Measurements from ENCODE around the gene FOCAD.

Gene FOCAD

GRCh38 chr9:20729523-20729922 lies 45.5 kb downstream of the FOCAD start:
- DNase-seq: no peak
- H3K36me3 Mint-ChIP-seq: peaks cover 2 to 16% of the 10 kb centered on the region in 2 donors
- ATAC-seq (replicated peaks): no peak

GRCh38 chr9:20732118-20732517 lies 48.1 kb downstream of the FOCAD start:
- peaks cover 5 to 19% of the 10 kb centered on the region in 2 donors for H3K36me3 Mint-ChIP-seq
- H3K4me3 Mint-ChIP-seq: no peak overlapping the region
- ATAC-seq (replicated peaks): no peak
- H3K9me3 Mint-ChIP-seq: no peaks in the 10 kb centered on the region
- no peak for DNase-seq
- H3K27ac Mint-ChIP-seq: no peak overlapping the region
- no peaks in the 10 kb centered on the region for H3K4me1 Mint-ChIP-seq
- H3K27me3 Mint-ChIP-seq: no peaks in the 10 kb centered on the region

More at GRCh38 chr9:20729523-20729922, 45.5 kb downstream of the FOCAD start:
- Mint-ChIP-seq H3K27ac (no peak overlapping the region), H3K4me3 (no peak overlapping the region), H3K9me3 (no peaks in the 10 kb centered on the region), H3K27me3 (no peaks in the 10 kb centered on the region), H3K4me1 (peaks cover 7 to 11% of the 10 kb centered on the region in 2 donors)

GRCh38 chr9:20734275-20734674 lies 50.2 kb downstream of the FOCAD start:
- Mint-ChIP-seq H3K27me3 (no peaks in the 10 kb centered on the region), H3K9me3 (no peaks in the 10 kb centered on the region), H3K4me3 (no peak overlapping the region), H3K4me1 (no peaks in the 10 kb centered on the region), H3K27ac (no peak overlapping the region), H3K36me3 (peaks cover 9 to 18% of the 10 kb centered on the region in 2 donors)
- ATAC-seq (replicated peaks) (no peak), DNase-seq (no peak)

GRCh38 chr9:20740304-20740703 lies 56.2 kb downstream of the FOCAD start:
- DNase-seq: no peak
- H3K36me3 Mint-ChIP-seq: peaks cover 11 to 14% of the 10 kb centered on the region in 2 donors
- no peak overlapping the region for H3K27ac Mint-ChIP-seq
- no peak overlapping the region for H3K4me3 Mint-ChIP-seq
- peaks cover 0 to 2% of the 10 kb centered on the region in 2 donors for H3K4me1 Mint-ChIP-seq
- ATAC-seq (replicated peaks): no peak
- no peaks in the 10 kb centered on the region for H3K9me3 Mint-ChIP-seq
- H3K27me3 Mint-ChIP-seq: no peaks in the 10 kb centered on the region

GRCh38 chr9:20740929-20741582 lies 57.0 kb downstream of the FOCAD start:
- peaks cover 9 to 14% of the 10 kb centered on the region in 2 donors for H3K36me3 Mint-ChIP-seq
- peaks cover 0 to 2% of the 10 kb centered on the region in 2 donors for H3K4me1 Mint-ChIP-seq
- H3K4me3 Mint-ChIP-seq: no peak overlapping the region
- no peaks in the 10 kb centered on the region for H3K9me3 Mint-ChIP-seq
- no peak for ATAC-seq (replicated peaks)
- H3K27ac Mint-ChIP-seq: no peak overlapping the region
- no peaks in the 10 kb centered on the region for H3K27me3 Mint-ChIP-seq
- no peak for DNase-seq

- DNase-seq (no peak), ATAC-seq (replicated peaks) (no peak)
- peaks cover 0 to 2% of the 10 kb centered on the region in 2 donors for H3K4me1 Mint-ChIP-seq
- H3K27ac Mint-ChIP-seq: no peak overlapping the region
- no peaks in the 10 kb centered on the region for H3K27me3 Mint-ChIP-seq
- H3K36me3 Mint-ChIP-seq: peaks cover 6 to 9% of the 10 kb centered on the region in 2 donors
- H3K4me3 Mint-ChIP-seq: no peak overlapping the region
- H3K9me3 Mint-ChIP-seq: no peaks in the 10 kb centered on the region
Observed at GRCh38 chr9:20742833-20743232, 58.8 kb downstream of the FOCAD start.

- Mint-ChIP-seq H3K4me3 (no peak overlapping the region), H3K36me3 (peaks cover 5 to 8% of the 10 kb centered on the region in 2 donors), H3K4me1 (peaks cover 0 to 2% of the 10 kb centered on the region in 2 donors), H3K27ac (no peak overlapping the region), H3K27me3 (no peaks in the 10 kb centered on the region), H3K9me3 (no peaks in the 10 kb centered on the region)
- DNase-seq (no peak), ATAC-seq (replicated peaks) (no peak)
Observed at GRCh38 chr9:20744036-20744630, 60.1 kb downstream of the FOCAD start.

- ATAC-seq (replicated peaks) (no peak), DNase-seq (no peak)
- Mint-ChIP-seq H3K27me3 (no peaks in the 10 kb centered on the region), H3K4me1 (peaks cover 0 to 6% of the 10 kb centered on the region in 2 donors), H3K36me3 (peaks cover 3 to 5% of the 10 kb centered on the region in 2 donors), H3K27ac (no peak overlapping the region), H3K9me3 (no peaks in the 10 kb centered on the region), H3K4me3 (no peak overlapping the region)
Observed at GRCh38 chr9:20746967-20747366, 62.9 kb downstream of the FOCAD start.

- ATAC-seq (replicated peaks): no peak
- no peaks in the 10 kb centered on the region for H3K27me3 Mint-ChIP-seq
- H3K9me3 Mint-ChIP-seq: no peaks in the 10 kb centered on the region
- DNase-seq: no peak
- H3K4me1 Mint-ChIP-seq: peaks cover 0 to 4% of the 10 kb centered on the region in 2 donors
- H3K27ac Mint-ChIP-seq: no peak overlapping the region
- H3K4me3 Mint-ChIP-seq: no peak overlapping the region
- no peaks in the 10 kb centered on the region for H3K36me3 Mint-ChIP-seq
Observed at GRCh38 chr9:20749496-20750198, 65.6 kb downstream of the FOCAD start.

GRCh38 chr9:20753761-20754160 lies 69.7 kb downstream of the FOCAD start:
- Mint-ChIP-seq H3K27ac (no peak overlapping the region), H3K9me3 (peaks cover 2 to 3% of the 10 kb centered on the region in 2 donors), H3K4me1 (peaks cover 0 to 4% of the 10 kb centered on the region in 2 donors), H3K27me3 (no peaks in the 10 kb centered on the region), H3K4me3 (no peak overlapping the region), H3K36me3 (peaks cover 11 to 15% of the 10 kb centered on the region in 2 donors)
- ATAC-seq (replicated peaks) (no peak), DNase-seq (no peak)

- Mint-ChIP-seq H3K36me3 (peaks cover 11 to 15% of the 10 kb centered on the region in 2 donors), H3K4me3 (no peak overlapping the region), H3K4me1 (peaks cover 0 to 4% of the 10 kb centered on the region in 2 donors), H3K27ac (no peak overlapping the region), H3K9me3 (peaks cover 2 to 3% of the 10 kb centered on the region in 2 donors), H3K27me3 (no peaks in the 10 kb centered on the region)
- no peak for DNase-seq
- no peak for ATAC-seq (replicated peaks)
Observed at GRCh38 chr9:20754556-20754955, 70.5 kb downstream of the FOCAD start.

GRCh38 chr9:20760246-20760891 lies 76.3 kb downstream of the FOCAD start:
- H3K27me3 Mint-ChIP-seq: no peaks in the 10 kb centered on the region
- DNase-seq (no peak), ATAC-seq (replicated peaks) (no peak)
- H3K4me3 Mint-ChIP-seq: no peak overlapping the region
- H3K27ac Mint-ChIP-seq: no peak overlapping the region
- peaks cover 2 to 3% of the 10 kb centered on the region in 2 donors for H3K9me3 Mint-ChIP-seq
- peaks cover 12 to 21% of the 10 kb centered on the region in 2 donors for H3K36me3 Mint-ChIP-seq
- no peaks in the 10 kb centered on the region for H3K4me1 Mint-ChIP-seq

GRCh38 chr9:20770947-20771346 lies 86.9 kb downstream of the FOCAD start:
- Mint-ChIP-seq H3K27ac (no peak overlapping the region), H3K4me3 (no peak overlapping the region), H3K27me3 (no peaks in the 10 kb centered on the region), H3K36me3 (peaks cover 40 to 51% of the 10 kb centered on the region in 2 donors), H3K4me1 (no peaks in the 10 kb centered on the region), H3K9me3 (peaks cover 9 to 10% of the 10 kb centered on the region in 2 donors)
- ATAC-seq (replicated peaks): no peak
- DNase-seq: no peak

- peaks cover 5 to 8% of the 10 kb centered on the region in 2 donors for H3K9me3 Mint-ChIP-seq
- peaks cover 35 to 43% of the 10 kb centered on the region in 2 donors for H3K36me3 Mint-ChIP-seq
- DNase-seq (no peak), ATAC-seq (replicated peaks) (no peak)
- no peaks in the 10 kb centered on the region for H3K27me3 Mint-ChIP-seq
- no peak overlapping the region for H3K4me3 Mint-ChIP-seq
- H3K4me1 Mint-ChIP-seq: no peaks in the 10 kb centered on the region
- no peak overlapping the region for H3K27ac Mint-ChIP-seq
Observed at GRCh38 chr9:20771729-20772128, 87.7 kb downstream of the FOCAD start.
